Activated CD8-positive, alpha-beta memory T cell treated with anti-CD3 and anti-CD28 coated beads for 36 hours (primary cell): ENCODE measurements around the gene KRTAP10-7. TPM values are rescaled to one million over a fixed set of nuclear protein-coding genes. Genes with fewer than 3 reads are reported as not detected.
"Not testable (repeated sequence)": the region's sequence is repeated elsewhere in the genome, so short reads cannot be mapped to it uniquely, and the experiment has no call there.

Source experiments
- CTCF ChIA-PET: fragments of 350-600 bp; sonication (Branson Sonifier 250); formaldehyde crosslinking; loops from one replicate; lab custom pipeline; 2021; ENCODE audit warnings: antibody characterized with exemption; lab: Charles Lee
- POLR2A ChIA-PET: fragments of 350-600 bp; sonication (Branson Sonifier 250); formaldehyde crosslinking; loops from one replicate; lab custom pipeline; 2021; ENCODE audit warnings: antibody characterized with exemption; lab: Charles Lee
- total RNA-seq, 2 experiments: library from RNA; stranded (reverse); gene quantifications; one replicate each; pipeline ENCODE4 v1.2.3, GENCODE V29; 2021

The KRTAP10-7 gene
- not detected for total RNA-seq

- CTCF ChIA-PET, POLR2A ChIA-PET: not testable (repeated sequence)
These were observed at the start of gene KRTAP10-7 for GRCh38 chr21:44600118-44600978. Gene KRTAP10-7, plus strand, starts transcription at chr21:44600597. Its CDS starts 25 bp downstream, at chr21:44600622.

GRCh38 chr21:44550807-44551206 is 49.6 kb upstream of the KRTAP10-7 start:
- POLR2A ChIA-PET, result no interaction called here
- CTCF ChIA-PET, result no interaction called here

- ChIA-PET POLR2A (no interaction called here), CTCF (no interaction called here)
These were observed 48.9 kb upstream of the KRTAP10-7 start, which contains the start of gene KRTAP10-2 for GRCh38 chr21:44551340-44551961. Gene KRTAP10-2, minus strand, starts transcription at chr21:44551505. Its CDS starts 47 bp downstream, at chr21:44551458.

- POLR2A ChIA-PET, result no interaction called here
- CTCF ChIA-PET, result no interaction called here
These were observed 48.3 kb upstream of the KRTAP10-7 start for GRCh38 chr21:44552136-44552535.

- ChIA-PET CTCF (no interaction called here), POLR2A (no interaction called here)
These were observed 47.7 kb upstream of the KRTAP10-7 start for GRCh38 chr21:44552681-44553080.

- ChIA-PET CTCF (no interaction called here), POLR2A (no interaction called here)
These were observed 45.1 kb upstream of the KRTAP10-7 start for GRCh38 chr21:44555200-44555875.

- POLR2A ChIA-PET, result no interaction called here
- CTCF ChIA-PET, result interaction anchor here (0.7 kb wide), 1 partner anchor 60 kb away, joined by 3 read pairs; no protein-coding TSS in a partner anchor
These were observed 43.5 kb upstream of the KRTAP10-7 start for GRCh38 chr21:44556879-44557278.

GRCh38 chr21:44557491-44558328 is 42.7 kb upstream of the KRTAP10-7 start:
- ChIA-PET CTCF (no interaction called here), POLR2A (no interaction called here)

- CTCF ChIA-PET, POLR2A ChIA-PET: not testable (repeated sequence)
These were observed 42.1 kb upstream of the KRTAP10-7 start for GRCh38 chr21:44558329-44558675.

GRCh38 chr21:44558695-44559094 is 41.7 kb upstream of the KRTAP10-7 start, which contains the start of gene KRTAP10-3:
Gene KRTAP10-3, minus strand, starts transcription at chr21:44558795. Its CDS starts 80 bp downstream, at chr21:44558715.
- ChIA-PET CTCF (no interaction called here), POLR2A (no interaction called here)

GRCh38 chr21:44564099-44564498 is 36.3 kb upstream of the KRTAP10-7 start:
- CTCF ChIA-PET, result no interaction called here

GRCh38 chr21:44564886-44565598 is 35.4 kb upstream of the KRTAP10-7 start:
- CTCF ChIA-PET, result no interaction called here
- POLR2A ChIA-PET, result no interaction called here

More at GRCh38 chr21:44564099-44564498, 36.3 kb upstream of the KRTAP10-7 start:
- POLR2A ChIA-PET, result no interaction called here

- ChIA-PET CTCF (no interaction called here), POLR2A (no interaction called here)
These were observed 34.0 kb upstream of the KRTAP10-7 start for GRCh38 chr21:44566403-44566802.

GRCh38 chr21:44567481-44568171 is 32.8 kb upstream of the KRTAP10-7 start:
- ChIA-PET CTCF (no interaction called here), POLR2A (interaction anchor here (0.6 kb wide), 1 partner anchor 528 kb away, joined by 3 read pairs; no protein-coding TSS in a partner anchor)

GRCh38 chr21:44568261-44568660 is 32.1 kb upstream of the KRTAP10-7 start:
- CTCF ChIA-PET, result no interaction called here
- POLR2A ChIA-PET, result interaction anchor here (0.6 kb wide), 1 partner anchor 528 kb away, joined by 3 read pairs; no protein-coding TSS in a partner anchor

GRCh38 chr21:44568667-44569556 is 31.5 kb upstream of the KRTAP10-7 start:
- POLR2A ChIA-PET, result no interaction called here
- CTCF ChIA-PET, result no interaction called here
